Activated T-cell treated with anti-CD3 and anti-CD28 coated beads, Interleukin-2, amount 50 U/mL, for 1 hour (primary cell): ENCODE measurements around the gene HDAC9.

Source experiments
- DNase-seq: peaks from one replicate; pipeline ENCODE4 v3.0.0-alpha.2; 2020

The HDAC9 gene

DNA sequence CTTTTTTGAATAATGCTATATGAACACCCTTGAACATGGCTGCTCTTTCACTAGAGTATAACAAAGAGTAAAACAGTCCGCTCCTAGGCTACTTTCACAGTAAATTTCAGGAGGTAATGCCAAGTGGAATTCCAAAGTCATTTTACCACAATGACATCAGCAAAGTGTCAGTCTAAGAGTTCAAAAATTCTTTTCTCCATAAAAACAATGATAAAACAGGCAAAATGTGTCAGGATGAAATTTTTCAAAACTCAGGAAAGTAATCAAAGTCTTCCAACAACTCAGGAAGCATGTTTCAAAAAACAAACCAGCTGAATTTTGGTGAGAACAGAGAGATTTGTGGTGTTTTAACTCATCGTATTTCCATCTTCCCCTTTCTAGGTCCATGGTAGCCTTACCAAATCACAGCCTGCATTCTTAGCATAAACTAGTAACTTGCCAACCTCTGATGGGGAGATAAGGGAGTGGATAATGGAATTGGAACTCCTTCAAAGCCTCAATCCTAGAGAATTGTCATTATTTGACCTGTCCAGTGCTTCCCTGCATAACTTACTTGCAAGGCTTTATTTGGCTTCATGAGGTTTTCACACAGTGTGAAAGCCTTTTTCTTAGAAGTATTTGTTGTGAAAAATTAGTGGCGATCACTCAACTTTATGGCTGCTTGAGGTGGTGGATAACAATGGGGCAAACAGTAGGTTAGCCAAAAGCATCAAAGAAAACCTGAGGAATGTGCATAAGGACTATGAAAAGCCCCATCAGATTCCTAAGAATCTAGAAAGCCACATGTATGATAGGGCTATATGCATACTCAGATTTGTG is 302.7 kb downstream of the HDAC9 start:
- DNase-seq: no peak

DNA sequence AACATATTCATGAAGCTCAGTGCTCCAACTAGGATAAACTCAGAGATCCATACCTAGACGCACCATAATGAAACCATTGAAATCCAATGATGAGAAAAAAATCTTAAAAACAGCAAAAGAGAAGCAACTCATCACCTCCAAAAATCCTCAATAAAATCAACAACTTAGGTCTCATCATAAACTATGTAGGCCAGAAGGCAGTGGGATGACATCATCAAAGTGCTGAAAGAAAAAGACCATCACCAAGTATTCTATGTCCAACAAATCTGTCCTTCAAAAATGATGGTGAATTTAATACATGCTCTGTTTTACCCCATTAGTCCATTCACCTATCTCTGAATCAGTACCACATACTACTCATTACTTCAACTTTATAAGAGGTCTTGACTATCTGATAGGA is 304.4 kb downstream of the HDAC9 start:
- no peak for DNase-seq

- DNase-seq: no peak
Observed at GRCh38 chr7:18803923-18804322, 308.4 kb downstream of the HDAC9 start.

GRCh38 chr7:18806177-18806576 is 310.6 kb downstream of the HDAC9 start:
- DNase-seq: no peak

DNA sequence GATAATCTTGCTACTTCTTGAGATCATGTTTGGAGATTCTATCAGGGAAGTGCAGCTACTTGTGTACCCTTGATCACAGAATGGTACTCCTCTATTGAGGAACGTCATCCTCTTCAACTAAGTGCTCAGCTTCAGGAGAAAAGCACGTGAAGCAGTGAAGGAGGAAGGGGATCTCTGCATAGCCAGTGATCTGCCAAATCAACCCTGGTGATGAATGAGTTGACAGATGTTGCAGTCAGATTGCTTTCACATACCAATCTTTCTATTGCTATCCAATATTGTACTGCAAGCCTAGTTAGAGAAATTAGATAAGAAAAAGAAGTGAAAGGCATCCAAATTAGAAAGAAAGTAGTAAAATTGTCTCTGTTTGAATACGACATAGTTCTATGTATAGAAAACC is 312.5 kb downstream of the HDAC9 start:
- no peak for DNase-seq

- no peak for DNase-seq
Observed at GRCh38 chr7:18815261-18815960, 319.9 kb downstream of the HDAC9 start.

DNA sequence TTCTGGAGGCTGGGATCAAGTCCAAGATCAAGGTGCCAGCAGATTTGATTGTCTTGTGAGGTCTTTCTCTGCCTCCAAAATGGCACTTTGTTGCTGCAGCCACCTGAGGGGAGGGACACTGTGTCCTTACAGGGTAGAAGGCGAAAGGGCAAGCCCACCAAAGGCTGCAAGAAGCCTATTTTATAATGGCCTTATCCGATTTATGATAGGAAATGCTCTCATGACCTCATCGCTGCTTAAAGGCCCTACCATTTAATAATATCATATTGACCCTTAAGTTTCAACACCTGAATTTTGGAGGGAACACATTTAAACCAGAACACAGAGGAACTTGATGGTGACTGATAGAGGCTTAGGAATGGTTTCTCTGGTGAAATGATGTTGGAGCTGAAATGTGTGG is 325.4 kb downstream of the HDAC9 start:
- no peak for DNase-seq

DNA sequence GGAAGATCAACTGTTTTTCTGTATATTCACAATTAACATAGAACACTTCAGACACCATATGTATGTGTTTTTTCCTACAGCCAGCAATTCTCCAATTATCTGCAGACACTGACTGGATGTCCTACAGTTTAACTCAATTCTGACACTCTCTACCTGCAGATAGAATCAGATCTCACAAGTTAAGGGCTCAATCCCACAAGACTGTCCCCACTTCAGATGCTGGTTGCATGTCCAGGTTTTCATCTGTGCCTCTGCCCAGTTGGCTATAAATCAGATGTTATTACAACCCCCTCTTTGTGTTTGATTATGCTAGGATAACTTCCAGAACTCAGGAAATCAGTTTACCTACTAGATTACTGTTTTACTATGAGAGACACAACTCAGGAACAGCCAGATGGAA is 326.0 kb downstream of the HDAC9 start:
- DNase-seq: no peak

DNA sequence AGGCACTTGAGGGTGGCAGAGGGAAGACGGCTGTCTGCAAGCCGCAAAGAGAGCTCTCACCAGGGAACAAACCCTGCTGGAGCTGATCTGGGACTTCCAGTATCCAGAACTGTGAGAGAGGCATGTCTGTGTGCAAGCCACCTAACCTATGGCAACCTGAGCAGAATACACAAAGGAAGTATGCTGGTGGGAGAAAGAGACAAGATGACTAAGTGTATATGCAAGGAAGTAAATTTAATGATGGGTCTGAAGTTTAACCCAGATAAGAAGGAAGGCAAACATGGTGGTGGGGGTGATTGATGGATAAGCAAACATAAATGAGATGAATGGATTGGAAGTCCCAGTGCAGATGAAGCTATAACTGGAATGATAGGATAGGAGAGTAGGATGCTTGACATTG is 328.6 kb downstream of the HDAC9 start:
- DNase-seq: no peak

DNA sequence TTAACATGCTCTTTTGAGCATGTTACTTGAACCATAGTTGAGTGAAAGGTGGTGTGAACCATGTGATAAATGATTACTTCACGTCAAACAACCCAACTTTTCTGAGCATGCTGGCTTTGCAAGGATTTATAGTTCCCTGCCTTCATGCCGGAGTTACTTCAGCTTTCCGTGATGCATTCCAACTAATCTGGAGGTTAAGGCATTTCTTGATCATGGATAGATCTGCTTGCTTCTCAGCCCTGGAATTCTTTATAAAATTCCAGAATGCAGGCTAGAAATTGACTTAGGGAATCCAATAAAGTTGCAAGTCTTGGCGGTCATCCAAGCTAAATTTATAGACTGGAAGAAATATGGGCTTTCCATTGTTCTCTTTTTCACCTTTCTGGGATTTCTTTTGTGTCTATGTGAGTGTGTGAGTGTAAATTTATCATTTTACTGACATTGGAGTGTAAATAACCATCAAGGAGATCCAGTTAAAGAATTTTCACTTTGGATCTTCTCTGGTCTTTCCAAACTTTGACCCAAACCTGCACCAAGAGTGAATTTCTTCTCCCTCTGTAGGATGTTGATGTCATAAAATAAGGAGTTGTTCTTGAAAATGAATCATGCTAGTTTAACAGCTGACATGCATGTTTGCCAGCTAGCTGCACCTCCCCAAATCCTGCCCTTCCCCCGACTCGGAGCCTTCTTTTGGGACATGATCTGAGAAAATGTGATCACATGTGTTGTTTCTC is 332.9 kb downstream of the HDAC9 start:
- DNase-seq: no peak

DNA sequence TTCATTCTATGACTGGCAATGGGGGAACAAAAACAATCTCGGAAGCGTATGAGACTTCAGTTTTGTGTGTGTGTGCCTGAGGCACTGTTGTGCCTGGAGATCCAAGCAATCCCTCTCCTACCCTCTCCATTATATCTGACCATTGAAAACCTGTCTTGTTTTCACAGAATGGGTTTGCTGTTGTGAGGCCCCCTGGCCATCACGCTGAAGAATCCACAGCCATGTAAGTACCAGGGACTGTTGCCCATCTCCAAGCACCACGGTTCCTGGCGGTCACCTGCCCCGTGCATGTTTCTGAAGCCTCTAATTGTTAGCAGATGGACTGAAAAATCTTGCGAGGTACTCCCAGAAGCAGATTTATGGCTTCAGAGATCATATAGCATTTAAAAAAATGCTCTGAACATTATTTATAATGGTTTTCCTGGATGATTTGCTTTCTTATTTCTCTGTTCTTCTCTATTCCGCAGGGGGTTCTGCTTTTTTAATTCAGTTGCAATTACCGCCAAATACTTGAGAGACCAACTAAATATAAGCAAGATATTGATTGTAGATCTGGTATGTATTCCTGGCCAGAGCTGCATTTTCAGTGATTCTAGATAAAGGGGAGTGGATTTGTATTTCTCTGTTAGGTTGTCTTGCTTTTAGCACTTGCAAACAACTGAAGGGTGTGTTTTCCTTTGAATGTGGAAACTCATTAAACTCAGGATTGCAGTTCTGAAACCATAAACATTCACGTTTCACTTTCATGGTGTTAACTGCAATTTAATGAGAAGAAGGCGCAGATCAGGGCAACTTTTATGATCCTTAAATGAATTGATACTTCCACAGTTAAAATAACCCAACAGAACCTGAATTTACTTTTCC is 333.7 kb downstream of the HDAC9 start:
- no peak for DNase-seq

- DNase-seq: no peak
Observed at GRCh38 chr7:18829858-18830285, 334.3 kb downstream of the HDAC9 start.

GRCh38 chr7:18831419-18831818 is 335.9 kb downstream of the HDAC9 start:
- DNase-seq: no peak

DNA sequence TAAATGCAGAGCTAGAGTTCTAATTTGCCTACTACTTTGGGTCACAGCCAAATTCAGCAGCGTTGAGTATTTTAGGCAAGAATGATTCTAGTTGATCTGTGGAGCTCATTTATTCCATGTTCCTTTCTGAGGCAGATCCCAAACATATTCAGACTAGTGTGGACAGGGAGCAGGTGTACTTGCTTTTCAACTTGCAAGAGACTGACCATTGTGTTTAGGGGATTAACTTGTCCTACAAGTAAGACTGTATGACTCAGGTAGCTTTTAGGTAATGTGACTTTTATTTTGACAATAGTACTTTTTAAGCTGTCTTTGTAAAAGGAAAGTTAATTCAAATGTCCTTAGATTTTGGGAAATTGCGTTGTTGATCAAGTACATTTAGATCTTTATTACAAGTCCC is 336.4 kb downstream of the HDAC9 start:
- DNase-seq: no peak

DNA sequence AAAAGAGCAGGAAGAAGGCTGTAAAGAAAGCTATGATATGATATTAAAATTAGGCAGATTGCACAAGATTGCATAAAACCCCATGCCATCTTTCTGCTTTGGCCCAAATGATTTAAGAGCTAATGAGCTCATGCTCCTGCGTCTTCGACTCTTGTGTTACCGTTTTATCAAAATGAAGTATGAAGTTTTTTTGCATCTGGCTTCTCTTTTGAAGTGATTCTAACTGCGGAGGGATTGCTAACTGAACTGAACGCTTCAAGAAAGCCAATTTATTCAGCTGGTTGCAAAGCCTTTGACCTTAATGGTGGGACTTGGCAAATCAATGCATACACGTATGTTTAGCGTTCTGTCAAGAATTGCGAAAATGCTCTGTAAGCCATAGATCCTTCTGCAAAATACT is 339.0 kb downstream of the HDAC9 start:
- DNase-seq: no peak

GRCh38 chr7:18835001-18835690 is 339.6 kb downstream of the HDAC9 start:
- no peak for DNase-seq

DNA sequence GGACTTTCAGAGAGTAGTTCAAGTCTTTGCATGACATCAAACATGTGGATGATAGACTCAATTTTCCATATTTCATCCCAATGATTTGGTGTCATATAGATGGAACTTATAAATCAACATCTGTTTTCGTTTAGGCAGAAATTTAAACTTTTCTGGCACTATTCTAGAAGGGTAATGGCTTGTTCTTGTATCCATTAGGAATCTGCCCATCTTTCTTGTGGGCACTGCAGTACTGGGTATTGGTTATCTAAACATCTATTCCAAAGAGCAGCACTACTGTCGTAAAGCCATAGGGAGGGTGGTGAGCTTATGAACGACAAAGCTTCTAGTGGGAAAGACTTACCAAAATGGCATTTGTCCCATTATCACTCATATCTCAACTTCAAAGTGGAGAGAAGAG is 348.4 kb downstream of the HDAC9 start:
- DNase-seq: no peak

- no peak for DNase-seq
Observed at GRCh38 chr7:18844735-18845134, 349.2 kb downstream of the HDAC9 start.

DNA sequence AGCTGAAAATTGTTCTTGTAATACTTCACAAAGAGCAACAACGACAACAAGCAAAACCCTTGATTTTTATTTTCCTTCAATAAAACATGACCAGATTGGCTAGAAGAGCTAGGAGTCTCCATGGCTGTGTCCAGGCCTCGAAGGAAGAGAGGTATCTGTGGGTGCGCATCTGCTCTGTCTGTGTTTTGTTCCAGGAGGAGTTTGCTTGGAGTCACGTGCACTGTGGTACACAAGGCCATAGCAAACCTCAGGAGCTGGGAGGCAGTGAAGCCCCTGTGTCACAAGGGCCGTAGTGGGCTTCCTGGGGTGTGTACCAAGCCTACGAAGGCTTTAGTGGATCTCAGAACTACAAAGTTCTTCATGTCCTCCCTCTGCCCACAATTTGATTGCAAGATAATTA is 350.2 kb downstream of the HDAC9 start:
- no peak for DNase-seq

- DNase-seq: no peak
Observed at GRCh38 chr7:18846765-18847215, 351.2 kb downstream of the HDAC9 start.

- no peak for DNase-seq
Observed at GRCh38 chr7:18849130-18849529, 353.6 kb downstream of the HDAC9 start.

DNA sequence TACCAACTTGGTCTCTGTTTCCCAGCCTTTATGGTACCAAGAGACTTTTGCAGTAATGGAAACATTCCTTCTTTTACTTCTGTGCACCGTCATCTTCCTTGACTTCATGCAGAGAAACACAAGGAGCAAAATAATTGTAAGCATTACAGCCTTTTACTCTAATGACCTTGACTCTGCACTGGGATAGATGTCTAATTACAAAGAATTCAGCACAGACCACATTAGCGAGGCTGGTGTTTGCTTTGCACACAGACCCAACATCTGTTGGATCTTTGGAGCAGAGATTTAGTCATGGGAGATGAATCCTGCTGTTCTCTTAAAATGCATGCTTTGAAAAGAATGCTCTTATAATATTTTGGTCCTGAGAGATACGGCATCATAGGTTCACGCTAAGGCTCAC is 360.2 kb downstream of the HDAC9 start:
- no peak for DNase-seq
